MM.1S (cell line): Measurements from ENCODE around the gene FGF8.

Experiments used
- EZH2 ChIP-seq: fragments of 300-600 bp; sonication (generic); optimal IDR thresholded peaks from 2 replicates; pipeline ENCODE3; 2017; ENCODE audit warnings: low read depth, mild to moderate bottlenecking, antibody characterized with exemption, low read length, mixed read lengths
- EZH2phosphoT487 ChIP-seq: fragments of 300-600 bp; sonication (generic); IDR thresholded peaks from 2 replicates; pipeline ENCODE4 v1.6.1; 2018; ENCODE audit warnings: antibody characterized with exemption, low read length
- TF ChIP-seq, protein P1 (sequence below): fragments of 300-600 bp; sonication (generic); IDR thresholded peaks from 2 replicates; pipeline ENCODE4 v1.5.1; 2016; ENCODE audit warnings: antibody characterized with exemption, low read length, mixed read lengths

DNA sequence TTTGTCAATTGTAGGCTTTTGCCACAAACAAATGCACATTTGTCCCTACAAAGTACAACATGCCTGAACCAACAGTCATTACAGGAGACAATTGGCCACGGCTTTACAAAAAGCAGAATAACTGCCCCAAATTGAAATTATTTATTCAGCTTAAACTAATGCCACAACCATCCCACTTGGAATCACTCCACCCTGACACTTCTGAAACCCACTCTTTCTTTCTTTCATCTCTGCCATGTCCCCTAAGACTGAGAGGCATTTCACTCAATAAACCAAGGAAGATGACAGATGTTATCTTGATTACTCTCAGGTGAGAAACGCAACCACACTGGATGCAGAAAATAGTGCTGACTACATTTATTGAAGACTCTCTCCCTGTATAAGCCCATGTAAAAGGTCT lies 9.9 kb upstream of the FGF8 start:
- TF ChIP-seq, protein P1, sequence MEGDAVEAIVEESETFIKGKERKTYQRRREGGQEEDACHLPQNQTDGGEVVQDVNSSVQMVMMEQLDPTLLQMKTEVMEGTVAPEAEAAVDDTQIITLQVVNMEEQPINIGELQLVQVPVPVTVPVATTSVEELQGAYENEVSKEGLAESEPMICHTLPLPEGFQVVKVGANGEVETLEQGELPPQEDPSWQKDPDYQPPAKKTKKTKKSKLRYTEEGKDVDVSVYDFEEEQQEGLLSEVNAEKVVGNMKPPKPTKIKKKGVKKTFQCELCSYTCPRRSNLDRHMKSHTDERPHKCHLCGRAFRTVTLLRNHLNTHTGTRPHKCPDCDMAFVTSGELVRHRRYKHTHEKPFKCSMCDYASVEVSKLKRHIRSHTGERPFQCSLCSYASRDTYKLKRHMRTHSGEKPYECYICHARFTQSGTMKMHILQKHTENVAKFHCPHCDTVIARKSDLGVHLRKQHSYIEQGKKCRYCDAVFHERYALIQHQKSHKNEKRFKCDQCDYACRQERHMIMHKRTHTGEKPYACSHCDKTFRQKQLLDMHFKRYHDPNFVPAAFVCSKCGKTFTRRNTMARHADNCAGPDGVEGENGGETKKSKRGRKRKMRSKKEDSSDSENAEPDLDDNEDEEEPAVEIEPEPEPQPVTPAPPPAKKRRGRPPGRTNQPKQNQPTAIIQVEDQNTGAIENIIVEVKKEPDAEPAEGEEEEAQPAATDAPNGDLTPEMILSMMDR, result no peak
- TF ChIP-seq EZH2 (no peak), EZH2phosphoT487 (no peak)
